Right renal cortex interstitium (tissue), 3 donors: ENCODE results near the gene AKAP7. TPM values are rescaled to one million over a fixed set of nuclear protein-coding genes. Genes with fewer than 3 reads are reported as not detected.

ENCODE experiments used
- polyA plus RNA-seq, 3 donors: library from polyadenylated mRNA; unstranded; fragments of 120-200 nt; gene quantifications; one replicate each; pipeline ENCODE4 v1.2.1, GENCODE V29; 2013; ENCODE audit not compliant: insufficient read length in 3 of 3

AKAP7 gene
- polyA plus RNA-seq, 3 donors: 9.8 to 16.9 (median 14.9) TPM

Other genes with a start within 250 kb of the AKAP7 start
- gene EPB41L2, start 72.2 kb upstream of the AKAP7 start, polyA plus RNA-seq: 100 to 1,000 TPM; 138 to 163 (median 139) TPM